Fibroblast of lung (primary cell): ENCODE measurements around the gene SRD5A1. TPM values are rescaled to one million over a fixed set of nuclear protein-coding genes. Genes with fewer than 3 reads are reported as not detected.

Experiments used
- DNase-seq, 2 donors: peaks; one replicate each; pipeline versions ENCODE4 v3.0.0 to v3.0.0-alpha.2; 2010; ENCODE audit warnings: low read depth in 2 of 2
- H2AFZ ChIP-seq: 2 replicates; pipeline ENCODE4 v1.5.1; 2012; ENCODE audit warnings: low read length, control low read depth, inconsistent platforms
- H3K27ac ChIP-seq: 2 replicates; pipeline ENCODE4 v1.5.1; 2011; ENCODE audit warnings: low read length, control low read depth; ENCODE audit not compliant: insufficient read depth
- H3K27me3 ChIP-seq: 2 replicates; pipeline ENCODE4 v1.5.1; 2011; ENCODE audit warnings: mild to moderate bottlenecking, low read length; ENCODE audit not compliant: control insufficient read depth, insufficient read depth
- H3K36me3 ChIP-seq: 2 replicates; pipeline ENCODE4 v1.5.1; 2011; ENCODE audit warnings: low read length; ENCODE audit not compliant: control insufficient read depth, insufficient read depth
- H3K4me1 ChIP-seq: 2 replicates; pipeline ENCODE4 v1.5.1; 2011; ENCODE audit warnings: low read length; ENCODE audit not compliant: control insufficient read depth, insufficient read depth; ENCODE audit errors: extremely low read depth
- H3K4me2 ChIP-seq: 2 replicates; pipeline ENCODE4 v1.5.1; 2011; ENCODE audit warnings: low read length, control low read depth; ENCODE audit not compliant: insufficient read depth; ENCODE audit errors: extremely low read depth
- H3K4me3 ChIP-seq, 4 experiments: fragments of 200-600 bp in 1 of 4; sonication (generic) in 1 of 4; replicated peaks in 1 of 4; 2 replicates each; pipeline ENCODE4 v1.5.1; 2011 to 2016; ENCODE audit warnings: low read length in 4 of 4, low read depth in 3 of 4, mild to moderate bottlenecking in 3 of 4, control low read depth in 2 of 4, inconsistent platforms in 1 of 4, mixed read lengths in 1 of 4; ENCODE audit not compliant: insufficient read depth in 1 of 4; ENCODE audit errors: control extremely low read depth in 1 of 4
- H3K79me2 ChIP-seq: 2 replicates; pipeline ENCODE4 v1.5.1; 2012; ENCODE audit warnings: mild to moderate bottlenecking, low read length, inconsistent platforms; ENCODE audit not compliant: control insufficient read depth, insufficient read depth
- H3K9ac ChIP-seq: 2 replicates; pipeline ENCODE4 v1.5.1; 2011; ENCODE audit warnings: mild to moderate bottlenecking, low read length, control low read depth; ENCODE audit not compliant: insufficient read depth
- H3K9me3 ChIP-seq: 2 replicates; pipeline ENCODE4 v1.5.1; 2012; ENCODE audit warnings: low read depth, low read length; ENCODE audit not compliant: control insufficient read depth, insufficient read depth
- H4K20me1 ChIP-seq: 2 replicates; pipeline ENCODE4 v1.5.1; 2011; ENCODE audit warnings: low read length; ENCODE audit not compliant: control insufficient read depth, insufficient read depth; ENCODE audit errors: extremely low read depth
- EZH2 ChIP-seq: IDR thresholded peaks from 2 replicates; pipeline ENCODE4 v1.5.1; 2012; ENCODE audit warnings: low read length, control low read depth, mild to moderate bottlenecking; ENCODE audit errors: missing control alignments
- polyA plus RNA-seq, 2 donors: library from polyadenylated mRNA; depleted of rRNA in 1 of 2; stranded (reverse) in 1 of 2; unstranded in 1 of 2; fragments of >200 nt; gene quantifications; 2 replicates each; pipeline ENCODE4 v1.2.1, GENCODE V29; 2011 to 2012; ENCODE audit warnings: missing spikeins in 1 of 2
- total RNA-seq: library from RNA; depleted of rRNA; stranded (reverse); fragments of >200 nt; gene quantifications from 2 replicates; pipeline ENCODE4 v1.2.1, GENCODE V29; 2014
- TF ChIP-seq, protein P1 (sequence below), 2 donors: IDR thresholded peaks in 1 of 2; conservative IDR thresholded peaks in 1 of 2; 1 replicate in 1 of 2; 2 replicates in 1 of 2; pipeline ENCODE4 v1.5.1; 2011 to 2012; ENCODE audit warnings: low read length in 2 of 2, control low read depth in 1 of 2, inconsistent platforms in 1 of 2, low read depth in 1 of 2, mild to moderate bottlenecking in 1 of 2

SRD5A1 gene
- total and polyA plus RNA-seq, 2 donors (not counting 1 experiment from before 2014, with no cell fraction given) = 12.1 to 20.6 TPM

DNA sequence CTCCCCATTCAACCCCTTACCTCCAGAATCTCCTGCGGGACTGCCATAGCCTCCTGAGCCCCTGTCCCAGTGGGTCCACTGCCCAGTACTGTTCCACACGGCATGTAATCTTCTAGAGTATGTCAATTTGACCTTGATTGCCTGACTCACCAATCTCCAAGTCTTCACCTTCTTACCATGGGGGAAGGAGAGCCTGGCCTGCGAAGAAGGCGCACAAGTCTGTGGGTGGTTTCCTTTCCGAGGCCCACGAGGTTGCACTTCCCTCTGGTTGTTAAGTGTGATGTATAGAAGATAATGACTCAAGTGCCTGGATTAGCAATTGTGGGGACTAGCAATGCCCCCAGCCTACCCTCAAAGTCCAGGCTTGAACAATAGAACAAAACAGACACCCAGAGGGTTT is 71.8 kb downstream of the SRD5A1 start:
- H3K27ac ChIP-seq = peak overlapping the region; percentile 47
- peaks cover 10% of the 10 kb centered on the region for H3K4me1 ChIP-seq
- TF ChIP-seq, protein P1, sequence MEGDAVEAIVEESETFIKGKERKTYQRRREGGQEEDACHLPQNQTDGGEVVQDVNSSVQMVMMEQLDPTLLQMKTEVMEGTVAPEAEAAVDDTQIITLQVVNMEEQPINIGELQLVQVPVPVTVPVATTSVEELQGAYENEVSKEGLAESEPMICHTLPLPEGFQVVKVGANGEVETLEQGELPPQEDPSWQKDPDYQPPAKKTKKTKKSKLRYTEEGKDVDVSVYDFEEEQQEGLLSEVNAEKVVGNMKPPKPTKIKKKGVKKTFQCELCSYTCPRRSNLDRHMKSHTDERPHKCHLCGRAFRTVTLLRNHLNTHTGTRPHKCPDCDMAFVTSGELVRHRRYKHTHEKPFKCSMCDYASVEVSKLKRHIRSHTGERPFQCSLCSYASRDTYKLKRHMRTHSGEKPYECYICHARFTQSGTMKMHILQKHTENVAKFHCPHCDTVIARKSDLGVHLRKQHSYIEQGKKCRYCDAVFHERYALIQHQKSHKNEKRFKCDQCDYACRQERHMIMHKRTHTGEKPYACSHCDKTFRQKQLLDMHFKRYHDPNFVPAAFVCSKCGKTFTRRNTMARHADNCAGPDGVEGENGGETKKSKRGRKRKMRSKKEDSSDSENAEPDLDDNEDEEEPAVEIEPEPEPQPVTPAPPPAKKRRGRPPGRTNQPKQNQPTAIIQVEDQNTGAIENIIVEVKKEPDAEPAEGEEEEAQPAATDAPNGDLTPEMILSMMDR (conservative IDR thresholded peaks at IDR 0.05 in 1 of 2, IDR thresholded peaks at IDR 0.05 in 1 of 2; ENCODE audit: low read depth in 1 of 2, low read length in 2 of 2) = no peak
- TF ChIP-seq EZH2 = no peak
- no peaks in the 10 kb centered on the region for H3K79me2 ChIP-seq
- no peaks in the 10 kb centered on the region for H3K9me3 ChIP-seq
- H2AFZ ChIP-seq = no peak overlapping the region
- peak in 1 of 2 donors; percentile 60 for DNase-seq
- no peak overlapping the region for H3K4me2 ChIP-seq
- no peaks in the 10 kb centered on the region for H4K20me1 ChIP-seq
- H3K4me3 ChIP-seq = no peak overlapping the region
- H3K27me3 ChIP-seq = no peaks in the 10 kb centered on the region
- no peak overlapping the region for H3K9ac ChIP-seq
- no peaks in the 10 kb centered on the region for H3K36me3 ChIP-seq

DNA sequence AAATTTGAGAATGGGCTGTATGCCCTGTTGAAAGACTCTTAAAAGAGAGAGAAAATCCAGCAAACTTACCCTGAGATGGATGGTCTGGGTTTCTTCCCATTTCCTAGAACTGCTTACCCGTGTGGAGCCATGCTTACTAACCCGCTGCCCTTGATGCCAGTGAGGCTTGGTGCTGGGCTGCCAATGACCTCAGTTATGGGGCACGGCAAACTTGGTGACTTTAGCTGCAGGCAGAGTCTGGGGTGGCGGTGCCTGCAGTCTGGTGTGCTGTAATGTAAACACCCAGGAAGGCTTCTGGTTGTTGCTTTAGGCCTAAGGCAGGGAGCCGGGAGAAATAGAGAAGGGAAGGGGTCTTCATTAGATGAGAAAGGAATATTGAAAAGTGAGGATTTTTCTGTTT is 72.7 kb downstream of the SRD5A1 start:
- Histone ChIP-seq H3K4me1 (peaks cover 10% of the 10 kb centered on the region), H3K9me3 (no peaks in the 10 kb centered on the region), H3K27me3 (no peaks in the 10 kb centered on the region), H3K9ac (no peak overlapping the region), H3K36me3 (no peaks in the 10 kb centered on the region), H3K79me2 (no peaks in the 10 kb centered on the region), H2AFZ (no peak overlapping the region), H4K20me1 (no peaks in the 10 kb centered on the region), H3K4me2 (peak overlapping the region; percentile 23), H3K4me3 (no peak overlapping the region), H3K27ac (no peak overlapping the region)
- no peak for DNase-seq
- no peak for TF ChIP-seq EZH2
- TF ChIP-seq, protein P1 (conservative IDR thresholded peaks at IDR 0.05 in 1 of 2, IDR thresholded peaks at IDR 0.05 in 1 of 2; ENCODE audit: low read depth in 1 of 2, low read length in 2 of 2) = no peak

DNA sequence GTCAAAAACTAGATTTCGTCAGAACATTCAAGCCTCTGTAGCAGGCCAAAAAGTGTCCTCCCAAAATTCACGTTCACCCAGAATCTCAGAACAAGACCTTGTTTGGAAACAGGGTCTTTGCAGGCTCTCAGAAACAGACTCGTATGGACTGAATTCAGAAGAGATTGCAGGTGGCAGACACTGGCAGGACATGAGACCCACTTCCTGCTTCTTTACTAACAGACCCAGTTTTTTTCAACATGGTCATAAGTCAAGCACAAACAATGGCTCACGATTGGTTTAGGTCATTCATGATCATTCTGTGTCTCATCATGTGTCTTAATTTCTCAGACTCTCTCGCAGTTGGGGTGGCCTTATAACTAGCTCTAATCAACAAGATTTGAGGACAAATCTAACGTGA is 74.6 kb downstream of the SRD5A1 start:
- TF ChIP-seq, protein P1 (conservative IDR thresholded peaks at IDR 0.05 in 1 of 2, IDR thresholded peaks at IDR 0.05 in 1 of 2; ENCODE audit: low read depth in 1 of 2, low read length in 2 of 2) = no peak
- no peak for TF ChIP-seq EZH2
- Histone ChIP-seq H2AFZ (no peak overlapping the region), H3K79me2 (no peaks in the 10 kb centered on the region), H3K9ac (no peak overlapping the region), H3K4me2 (no peak overlapping the region), H3K36me3 (no peaks in the 10 kb centered on the region), H3K27me3 (no peaks in the 10 kb centered on the region), H3K9me3 (no peaks in the 10 kb centered on the region), H3K27ac (no peak overlapping the region), H3K4me1 (peaks cover 10% of the 10 kb centered on the region), H4K20me1 (no peaks in the 10 kb centered on the region), H3K4me3 (no peak overlapping the region)
- DNase-seq = no peak
